ENCODE measurements around the gene FIGN.

Gene FIGN

GRCh38 chr2:163755366-163755765, 19.6 kb upstream of the FIGN start:
- no peak for TF ChIP-seq CTCF (IDR thresholded peaks at IDR 0.05)

GRCh38 chr2:163753726-163754125, 17.9 kb upstream of the FIGN start:
- TF ChIP-seq CTCF (IDR thresholded peaks at IDR 0.05): no peak

- no peak for TF ChIP-seq CTCF (IDR thresholded peaks at IDR 0.05)
Observed at GRCh38 chr2:163752267-163752666, 16.5 kb upstream of the FIGN start.

- no peak for TF ChIP-seq CTCF (IDR thresholded peaks at IDR 0.05)
Observed at GRCh38 chr2:163751696-163752095, 15.9 kb upstream of the FIGN start.

GRCh38 chr2:163748420-163748819, 12.6 kb upstream of the FIGN start:
- no peak for TF ChIP-seq CTCF (IDR thresholded peaks at IDR 0.05)

GRCh38 chr2:163741435-163741834, 5.6 kb upstream of the FIGN start:
- TF ChIP-seq CTCF (IDR thresholded peaks at IDR 0.05): no peak

GRCh38 chr2:163737563-163737962, 1.8 kb upstream of the FIGN start:
- TF ChIP-seq CTCF (IDR thresholded peaks at IDR 0.05): no peak

- no peak for TF ChIP-seq CTCF (IDR thresholded peaks at IDR 0.05)
Observed at GRCh38 chr2:163737190-163737439, 1.3 kb upstream of the FIGN start.

Measured in LNCAP (cell line).